Measurements from ENCODE around the gene ZNF205. TPM values are rescaled to one million over a fixed set of nuclear protein-coding genes. Genes with fewer than 3 reads are reported as not detected.

Gene ZNF205
- total and polyA plus RNA-seq, 9 of the 15 experiments (the other 6 are each of a cell fraction or from before 2014, with no cell fraction given), result 2.4 to 11.8 (median 5.1) TPM; not detected in 2

DNA sequence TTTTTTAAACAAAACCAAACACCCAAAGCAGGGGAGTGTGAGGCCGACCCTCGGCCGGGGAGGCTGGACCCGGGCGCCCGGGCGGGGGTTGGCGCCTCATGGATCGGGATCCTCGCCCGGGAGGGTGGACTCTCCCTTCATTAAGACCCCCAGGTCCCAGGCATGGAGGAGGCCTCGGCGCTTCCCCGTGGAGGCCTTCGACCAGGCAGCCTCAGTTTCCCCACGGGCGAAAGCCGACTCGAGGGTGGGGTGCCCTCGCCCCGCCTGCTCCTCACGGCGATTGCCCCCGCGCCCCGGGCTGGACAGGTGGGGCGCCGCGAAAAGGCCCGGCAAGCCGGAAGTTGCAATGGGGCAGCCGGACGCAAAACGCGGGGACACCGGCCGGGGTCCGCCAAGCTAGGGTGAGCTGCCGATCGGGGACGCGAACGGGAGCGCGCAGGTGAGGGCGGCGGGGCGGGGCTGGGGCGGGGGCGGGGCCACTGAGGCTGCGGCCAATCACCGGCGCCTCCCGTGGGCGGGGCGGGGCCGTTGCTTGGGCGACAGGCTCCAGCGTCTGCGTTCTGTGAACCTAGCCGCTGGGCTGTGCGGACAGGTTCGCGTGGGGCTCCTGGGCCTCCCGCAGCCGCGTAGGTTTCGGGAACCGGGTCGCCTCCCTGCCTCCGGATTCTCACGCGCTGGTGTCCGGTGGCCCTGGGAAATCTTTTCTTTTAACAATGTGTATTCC lies 6.0 kb upstream of the ZNF205 start (continued):
- TF ChIP-seq KDM5B (IDR thresholded peaks at IDR 0.05; ENCODE audit: insufficient replicate concordance, low read depth, low read length) (peak; percentile 70), ZNF146 (CRISPR knock-in tag; IDR thresholded peaks at IDR 0.05; ENCODE audit: unreplicated experiment) (no peak), ZNF445 (CRISPR knock-in tag; IDR thresholded peaks at IDR 0.05; ENCODE audit: low read depth) (no peak), CREB3L1 (IDR thresholded peaks at IDR 0.05; ENCODE audit: borderline replicate concordance, low read depth) (peak; percentile 19; the same call in 1 of the 2 replicates), SMC3 (conservative IDR thresholded peaks at IDR 0.05; ENCODE audit: insufficient read depth, low read depth, low read length) (0 out of 2 replicates have a peak, but pooled peaks have one; percentile 5), NR2C2 (CRISPR knock-in tag; IDR thresholded peaks at IDR 0.05) (no peak), NR2C2 (tag; IDR thresholded peaks at IDR 0.05) (peak; percentile 81), SP2 (IDR thresholded peaks at IDR 0.05; ENCODE audit: extremely low read depth, low read depth, low read length, poor library complexity, severe bottlenecking) (no peak), ZNF184 (CRISPR knock-in tag; IDR thresholded peaks at IDR 0.05) (no peak), SREBF2 (CRISPR knock-in tag; IDR thresholded peaks at IDR 0.05) (no peak), ZNF277 (CRISPR knock-in tag; IDR thresholded peaks at IDR 0.05; ENCODE audit: borderline replicate concordance) (no peak), ZNF780A (CRISPR knock-in tag; IDR thresholded peaks at IDR 0.05) (no peak), ATF7 (IDR thresholded peaks at IDR 0.05) (peak; percentile 66; the same call in 1 of the 2 replicates), FOSL1 (tag; conservative IDR thresholded peaks at IDR 0.05) (no peak), ZNF785 (CRISPR knock-in tag; IDR thresholded peaks at IDR 0.05) (no peak), ATF1 (CRISPR knock-in tag; IDR thresholded peaks at IDR 0.05) (no peak), ATF1 (tag; IDR thresholded peaks at IDR 0.05) (0 out of 2 replicates have a peak, but pooled peaks have one; percentile 23), CBX5 (IDR thresholded peaks at IDR 0.05; ENCODE audit: borderline replicate concordance, low read depth) (no peak), ZNF551 (CRISPR knock-in tag; IDR thresholded peaks at IDR 0.05) (no peak), E2F3 (CRISPR knock-in tag; IDR thresholded peaks at IDR 0.05) (peak; percentile 81), EP300 (IDR thresholded peaks at IDR 0.05; ENCODE audit: low read length) (0 out of 2 replicates have a peak, but pooled peaks have one; percentile 6), PTBP1 (IDR thresholded peaks at IDR 0.05; ENCODE audit: low read depth, low read length) (no peak), ZNF76 (CRISPR knock-in tag; IDR thresholded peaks at IDR 0.05; ENCODE audit: borderline replicate concordance) (no peak)
- TF ChIP-seq, protein P1, sequence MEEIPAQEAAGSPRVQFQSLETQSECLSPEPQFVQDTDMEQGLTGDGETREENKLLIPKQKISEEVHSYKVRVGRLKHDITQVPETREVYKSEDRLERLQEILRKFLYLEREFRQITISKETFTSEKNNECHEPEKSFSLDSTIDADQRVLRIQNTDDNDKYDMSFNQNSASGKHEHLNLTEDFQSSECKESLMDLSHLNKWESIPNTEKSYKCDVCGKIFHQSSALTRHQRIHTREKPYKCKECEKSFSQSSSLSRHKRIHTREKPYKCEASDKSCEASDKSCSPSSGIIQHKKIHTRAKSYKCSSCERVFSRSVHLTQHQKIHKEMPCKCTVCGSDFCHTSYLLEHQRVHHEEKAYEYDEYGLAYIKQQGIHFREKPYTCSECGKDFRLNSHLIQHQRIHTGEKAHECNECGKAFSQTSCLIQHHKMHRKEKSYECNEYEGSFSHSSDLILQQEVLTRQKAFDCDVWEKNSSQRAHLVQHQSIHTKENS (CRISPR knock-in tag; IDR thresholded peaks at IDR 0.05), result no peak
- TF ChIP-seq, protein P2, sequence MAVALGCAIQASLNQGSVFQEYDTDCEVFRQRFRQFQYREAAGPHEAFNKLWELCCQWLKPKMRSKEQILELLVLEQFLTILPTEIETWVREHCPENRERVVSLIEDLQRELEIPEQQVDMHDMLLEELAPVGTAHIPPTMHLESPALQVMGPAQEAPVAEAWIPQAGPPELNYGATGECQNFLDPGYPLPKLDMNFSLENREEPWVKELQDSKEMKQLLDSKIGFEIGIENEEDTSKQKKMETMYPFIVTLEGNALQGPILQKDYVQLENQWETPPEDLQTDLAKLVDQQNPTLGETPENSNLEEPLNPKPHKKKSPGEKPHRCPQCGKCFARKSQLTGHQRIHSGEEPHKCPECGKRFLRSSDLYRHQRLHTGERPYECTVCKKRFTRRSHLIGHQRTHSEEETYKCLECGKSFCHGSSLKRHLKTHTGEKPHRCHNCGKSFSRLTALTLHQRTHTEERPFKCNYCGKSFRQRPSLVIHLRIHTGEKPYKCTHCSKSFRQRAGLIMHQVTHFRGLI (CRISPR knock-in tag; IDR thresholded peaks at IDR 0.05), result no peak
